CD14-positive monocyte (primary cell): Measurements from ENCODE around the gene GNAT1. TPM values are rescaled to one million over a fixed set of nuclear protein-coding genes. Genes with fewer than 3 reads are reported as not detected.

Source experiments
- DNase-seq, 3 donors: peaks; one replicate each; pipeline ENCODE4 v3.0.0-alpha.2; 2011 to 2022
- H2AFZ ChIP-seq: 2 replicates; pipeline ENCODE4 v1.6.0; 2012; ENCODE audit warnings: mild to moderate bottlenecking, low read depth, low read length, inconsistent platforms; ENCODE audit not compliant: insufficient read depth, poor library complexity, severe bottlenecking
- H3K27ac ChIP-seq, 2 donors: 1 replicate in 1 of 2; 2 replicates in 1 of 2; pipeline ENCODE4 v1.5.1; 2012 to 2013; ENCODE audit warnings: low read length in 2 of 2, control low read depth in 1 of 2, inconsistent platforms in 1 of 2, low read depth in 1 of 2, mild to moderate bottlenecking in 1 of 2
- H3K27me3 ChIP-seq, 2 donors: one replicate each; pipeline versions ENCODE4 v1.6.0 to v1.6.1; 2011 to 2013; ENCODE audit warnings: low read length in 2 of 2; ENCODE audit not compliant: control insufficient read depth in 2 of 2, insufficient read depth in 2 of 2
- H3K36me3 ChIP-seq, 2 donors: replicated peaks in 1 of 2; 1 replicate in 1 of 2; 2 replicates in 1 of 2; pipeline versions ENCODE4 v1.5.1 to v1.6.1; 2012 to 2013; ENCODE audit warnings: low read length in 2 of 2, control low read depth in 1 of 2, inconsistent platforms in 1 of 2, mild to moderate bottlenecking in 1 of 2; ENCODE audit not compliant: insufficient read depth in 2 of 2, control insufficient read depth in 1 of 2
- H3K4me1 ChIP-seq, 2 donors: 1 replicate in 1 of 2; 2 replicates in 1 of 2; pipeline versions ENCODE4 v1.5.1 to v1.6.1; 2012 to 2013; ENCODE audit warnings: low read length in 2 of 2, control low read depth in 1 of 2, inconsistent platforms in 1 of 2, mild to moderate bottlenecking in 1 of 2, moderate library complexity in 1 of 2; ENCODE audit not compliant: insufficient read depth in 2 of 2, control insufficient read depth in 1 of 2
- H3K4me2 ChIP-seq: replicated peaks from 2 replicates; pipeline ENCODE3; 2012; ENCODE audit warnings: low read length, moderate library complexity, mild to moderate bottlenecking; ENCODE audit not compliant: poor library complexity, severe bottlenecking; ENCODE audit errors: extremely low read depth
- H3K4me3 ChIP-seq, 3 experiments: fragments of 200-600 bp in 1 of 3; sonication (generic) in 1 of 3; replicated peaks in 1 of 3; 1 replicate in 2 of 3; 2 replicates in 1 of 3; pipeline ENCODE4 v1.5.1; 2011 to 2013; ENCODE audit warnings: low read length in 3 of 3, mild to moderate bottlenecking in 3 of 3, control low read depth in 2 of 3, low read depth in 2 of 3, inconsistent platforms in 1 of 3, moderate library complexity in 1 of 3
- H3K79me2 ChIP-seq: 2 replicates; pipeline ENCODE4 v1.6.0; 2012; ENCODE audit warnings: mild to moderate bottlenecking, control low read depth, inconsistent platforms, low read length, moderate library complexity; ENCODE audit not compliant: insufficient read depth
- H3K9ac ChIP-seq: 2 replicates; pipeline ENCODE4 v1.6.0; 2017; ENCODE audit warnings: low read length, mild to moderate bottlenecking; ENCODE audit not compliant: insufficient read depth, poor library complexity, severe bottlenecking
- H3K9me3 ChIP-seq, 2 donors: replicated peaks in 1 of 2; 1 replicate in 1 of 2; 2 replicates in 1 of 2; pipeline versions ENCODE4 v1.5.1 to v1.6.1; 2012 to 2013; ENCODE audit warnings: low read length in 2 of 2, control low read depth in 1 of 2; ENCODE audit not compliant: control insufficient read depth in 1 of 2, insufficient read depth in 1 of 2
- H4K20me1 ChIP-seq: 2 replicates; pipeline ENCODE4 v1.6.0; 2012; ENCODE audit warnings: mild to moderate bottlenecking, low read length, control low read depth, moderate library complexity; ENCODE audit not compliant: insufficient read depth
- H3K27ac Mint-ChIP-seq, 7 donors: one replicate each; pipeline ENCODE4 v1.8.0; 2020; ENCODE audit warnings: mild to moderate bottlenecking in 7 of 7, mixed read lengths in 7 of 7, moderate library complexity in 6 of 7, inconsistent platforms in 2 of 7
- H3K27me3 Mint-ChIP-seq, 3 donors: one replicate each; pipeline ENCODE4 v1.8.0; 2021 to 2022; ENCODE audit warnings: low read depth in 3 of 3, mild to moderate bottlenecking in 3 of 3, mixed read lengths in 3 of 3, moderate library complexity in 3 of 3, inconsistent platforms in 1 of 3
- H3K36me3 Mint-ChIP-seq, 2 donors: one replicate each; pipeline ENCODE4 v1.8.0; 2020; ENCODE audit warnings: mixed read lengths in 2 of 2, inconsistent platforms in 1 of 2, mild to moderate bottlenecking in 1 of 2
- H3K4me1 Mint-ChIP-seq: one replicate; pipeline ENCODE4 v1.8.0; 2020; ENCODE audit warnings: mild to moderate bottlenecking, mixed read lengths
- H3K4me3 Mint-ChIP-seq, 2 donors: one replicate each; pipeline ENCODE4 v1.8.0; 2020; ENCODE audit warnings: mild to moderate bottlenecking in 2 of 2, mixed read lengths in 2 of 2, moderate library complexity in 1 of 2
- H3K9me3 Mint-ChIP-seq, 7 donors: one replicate each; pipeline ENCODE4 v1.8.0; 2020 to 2022; ENCODE audit warnings: mixed read lengths in 7 of 7, mild to moderate bottlenecking in 6 of 7, moderate library complexity in 6 of 7, inconsistent platforms in 2 of 7
- WGBS: methylation state at CpG from one replicate; pipeline ENCODE4 v1.1.5; 2013; ENCODE audit warnings: missing lambda C conversion rate; ENCODE audit not compliant: insufficient coverage; 5-methylcytosine and 5-hydroxymethylcytosine counted together
- intact Hi-C, 2 donors: fragments of 100-400 bp; cut with micrococcal nuclease; formaldehyde crosslinking; loops; one replicate each; pipeline versions ENCODE4 v1.15.0 to v1.15.1; 2023
- polyA plus RNA-seq, 3 donors: library from polyadenylated mRNA; depleted of rRNA in 1 of 3; unstranded in 2 of 3; stranded (reverse) in 1 of 3; fragments of 300-500 nt in 2 of 3; fragments of >200 nt in 1 of 3; fragmentation: Illumina TruSeq in 2 of 3; gene quantifications; 1 replicate in 2 of 3; 2 replicates in 1 of 3; pipeline ENCODE4 v1.2.3, GENCODE V29; 2012 to 2021
- TF ChIP-seq, protein P1 (sequence below): fragments of 200-600 bp; IDR thresholded peaks from one replicate; pipeline ENCODE4 v1.8.0; 2022; ENCODE audit warnings: antibody characterized with exemption, mild to moderate bottlenecking

GNAT1 gene
- polyA plus RNA-seq, 3 donors, result not detected

GRCh38 chr3:50157827-50158529 lies 33.4 kb upstream of the GNAT1 start:
- H3K9me3 ChIP-seq, result peaks cover 0 to 16% of the 10 kb centered on the region in 2 donors
- Mint-ChIP-seq H3K36me3 (peaks cover 4 to 10% of the 10 kb centered on the region in 2 donors), H3K4me3 (peak overlapping the region in 1 of 2 donors; percentile 71), H3K27me3 (peaks cover 41 to 54% (median 51%) of the 10 kb centered on the region in 3 donors), H3K27ac (peak overlapping the region in 1 of 7 donors; percentile 37), H3K4me1 (peaks cover 25% of the 10 kb centered on the region), H3K9me3 (peaks cover 0 to 16% (median 6%) of the 10 kb centered on the region in 7 donors)
- 69% methylated on average over 4 of the region's 12 CpGs for WGBS
- peaks cover 8% of the 10 kb centered on the region for H4K20me1 ChIP-seq
- DNase-seq, result no peak
- TF ChIP-seq, protein P1, sequence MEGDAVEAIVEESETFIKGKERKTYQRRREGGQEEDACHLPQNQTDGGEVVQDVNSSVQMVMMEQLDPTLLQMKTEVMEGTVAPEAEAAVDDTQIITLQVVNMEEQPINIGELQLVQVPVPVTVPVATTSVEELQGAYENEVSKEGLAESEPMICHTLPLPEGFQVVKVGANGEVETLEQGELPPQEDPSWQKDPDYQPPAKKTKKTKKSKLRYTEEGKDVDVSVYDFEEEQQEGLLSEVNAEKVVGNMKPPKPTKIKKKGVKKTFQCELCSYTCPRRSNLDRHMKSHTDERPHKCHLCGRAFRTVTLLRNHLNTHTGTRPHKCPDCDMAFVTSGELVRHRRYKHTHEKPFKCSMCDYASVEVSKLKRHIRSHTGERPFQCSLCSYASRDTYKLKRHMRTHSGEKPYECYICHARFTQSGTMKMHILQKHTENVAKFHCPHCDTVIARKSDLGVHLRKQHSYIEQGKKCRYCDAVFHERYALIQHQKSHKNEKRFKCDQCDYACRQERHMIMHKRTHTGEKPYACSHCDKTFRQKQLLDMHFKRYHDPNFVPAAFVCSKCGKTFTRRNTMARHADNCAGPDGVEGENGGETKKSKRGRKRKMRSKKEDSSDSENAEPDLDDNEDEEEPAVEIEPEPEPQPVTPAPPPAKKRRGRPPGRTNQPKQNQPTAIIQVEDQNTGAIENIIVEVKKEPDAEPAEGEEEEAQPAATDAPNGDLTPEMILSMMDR, result no peak
- H3K36me3 ChIP-seq, result no peaks in the 10 kb centered on the region
- no peak overlapping the region for H3K27ac ChIP-seq
- no peak overlapping the region for H3K4me2 ChIP-seq
- no peak overlapping the region for H2AFZ ChIP-seq
- peaks cover 10 to 19% of the 10 kb centered on the region in 2 donors for H3K4me1 ChIP-seq
- no peak overlapping the region for H3K9ac ChIP-seq
- H3K79me2 ChIP-seq, result no peaks in the 10 kb centered on the region
- peaks cover 19 to 48% of the 10 kb centered on the region in 2 donors for H3K27me3 ChIP-seq
- intact Hi-C loops, result no loop called here
- no peak overlapping the region for H3K4me3 ChIP-seq

DNA sequence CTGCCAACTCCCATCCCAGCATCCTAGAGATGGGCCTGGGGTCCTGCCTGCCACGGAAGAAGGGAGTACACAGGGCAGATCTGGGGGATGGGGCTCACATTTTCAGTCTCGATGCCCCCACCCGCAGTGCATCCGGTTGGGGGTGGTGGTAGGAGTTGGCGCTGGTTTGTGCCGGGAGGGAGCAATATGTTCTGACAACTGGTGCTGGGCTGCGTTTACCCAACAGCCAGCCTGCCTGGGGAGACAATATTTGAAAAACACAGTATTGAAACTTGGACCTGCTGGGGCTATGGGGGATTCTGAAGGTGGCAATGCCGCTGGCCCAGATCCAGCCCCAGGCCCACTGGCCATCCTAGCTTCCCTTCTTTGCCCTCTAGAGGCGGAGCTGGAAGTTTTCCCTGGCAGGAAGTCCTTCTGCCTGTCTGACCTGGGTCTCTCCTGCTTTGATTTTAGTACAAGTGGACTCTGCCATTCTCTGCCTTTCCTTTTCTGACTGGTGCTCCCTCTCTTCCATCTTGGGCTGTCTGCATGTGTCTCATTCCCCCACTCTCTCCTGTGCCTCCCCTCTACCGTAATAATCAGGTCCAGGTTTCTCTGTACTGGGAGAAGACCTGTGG lies 32.8 kb upstream of the GNAT1 start:
- TF ChIP-seq, protein P1, result no peak
- no peak overlapping the region for H3K4me2 ChIP-seq
- no peak overlapping the region for H3K9ac ChIP-seq
- H3K4me3 Mint-ChIP-seq, result peak overlapping the region in 1 of 2 donors; percentile 16
- H3K4me1 ChIP-seq, result peaks cover 10 to 18% of the 10 kb centered on the region in 2 donors
- H3K4me1 Mint-ChIP-seq, result peaks cover 24% of the 10 kb centered on the region
- intact Hi-C loops, result no loop called here
- H3K9me3 ChIP-seq, result peaks cover 0 to 16% of the 10 kb centered on the region in 2 donors
- WGBS, result 80% methylated on average over 3 of the region's 10 CpGs
- H4K20me1 ChIP-seq, result peaks cover 8% of the 10 kb centered on the region
- peak overlapping the region in 1 of 7 donors; percentile 37 for H3K27ac Mint-ChIP-seq
- H3K27ac ChIP-seq, result no peak overlapping the region
- H3K4me3 ChIP-seq, result no peak overlapping the region
- peaks cover 34 to 47% (median 45%) of the 10 kb centered on the region in 3 donors for H3K27me3 Mint-ChIP-seq
- no peak overlapping the region for H2AFZ ChIP-seq
- H3K79me2 ChIP-seq, result no peaks in the 10 kb centered on the region
- no peaks in the 10 kb centered on the region for H3K36me3 ChIP-seq
- H3K9me3 Mint-ChIP-seq, result peaks cover 0 to 16% (median 6%) of the 10 kb centered on the region in 7 donors
- DNase-seq, result no peak
- H3K36me3 Mint-ChIP-seq, result peaks cover 4 to 10% of the 10 kb centered on the region in 2 donors
- H3K27me3 ChIP-seq, result peaks cover 17 to 41% of the 10 kb centered on the region in 2 donors
